C4-2B (cell line): Measurements from ENCODE around the gene RHEBL1.

ENCODE experiments used
- H3K27ac ChIP-seq: fragments of 450-650 bp; 2 replicates; pipeline ENCODE4 v1.5.1; 2017
- ZFX ChIP-seq: fragments of 450-650 bp; IDR thresholded peaks from 2 replicates; pipeline ENCODE4 v1.6.1; 2017
- TF ChIP-seq, protein P1 (sequence below): fragments of 450-650 bp; conservative IDR thresholded peaks from 2 replicates; pipeline ENCODE4 v1.5.1; 2017; ENCODE audit warnings: mild to moderate bottlenecking

The RHEBL1 gene

DNA sequence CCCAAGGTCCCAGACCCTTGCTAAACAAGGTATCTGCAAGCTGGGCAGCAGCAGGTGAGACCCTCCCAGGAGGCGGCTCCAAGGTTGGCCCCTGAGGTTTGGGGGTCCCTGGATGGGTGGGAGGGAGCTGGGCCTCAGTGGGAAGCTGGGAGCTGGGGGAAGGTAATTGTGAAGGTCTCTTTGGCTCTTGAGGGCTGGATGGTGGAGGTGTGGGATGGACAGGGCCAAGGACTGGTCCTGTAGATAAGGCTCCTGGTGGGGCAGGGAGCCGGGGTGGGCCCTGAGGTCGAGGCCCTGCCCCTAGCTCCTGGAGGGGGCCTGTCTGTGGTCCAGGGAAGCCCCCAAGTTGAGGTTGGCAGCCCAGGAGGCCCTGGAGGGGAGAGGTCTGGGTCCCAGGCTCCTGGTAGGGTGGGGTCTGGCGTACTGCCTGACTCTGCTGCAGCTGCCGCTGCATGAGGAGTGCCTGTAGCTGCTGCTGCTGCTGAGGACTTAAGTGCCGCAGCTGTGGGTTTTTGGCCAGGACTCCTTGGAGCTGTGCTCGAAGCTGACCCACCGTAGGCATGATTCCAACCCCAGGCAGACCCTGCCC lies 38.1 kb downstream of the RHEBL1 start:
- no peak overlapping the region for H3K27ac ChIP-seq
- TF ChIP-seq ZFX = no peak
- TF ChIP-seq, protein P1, sequence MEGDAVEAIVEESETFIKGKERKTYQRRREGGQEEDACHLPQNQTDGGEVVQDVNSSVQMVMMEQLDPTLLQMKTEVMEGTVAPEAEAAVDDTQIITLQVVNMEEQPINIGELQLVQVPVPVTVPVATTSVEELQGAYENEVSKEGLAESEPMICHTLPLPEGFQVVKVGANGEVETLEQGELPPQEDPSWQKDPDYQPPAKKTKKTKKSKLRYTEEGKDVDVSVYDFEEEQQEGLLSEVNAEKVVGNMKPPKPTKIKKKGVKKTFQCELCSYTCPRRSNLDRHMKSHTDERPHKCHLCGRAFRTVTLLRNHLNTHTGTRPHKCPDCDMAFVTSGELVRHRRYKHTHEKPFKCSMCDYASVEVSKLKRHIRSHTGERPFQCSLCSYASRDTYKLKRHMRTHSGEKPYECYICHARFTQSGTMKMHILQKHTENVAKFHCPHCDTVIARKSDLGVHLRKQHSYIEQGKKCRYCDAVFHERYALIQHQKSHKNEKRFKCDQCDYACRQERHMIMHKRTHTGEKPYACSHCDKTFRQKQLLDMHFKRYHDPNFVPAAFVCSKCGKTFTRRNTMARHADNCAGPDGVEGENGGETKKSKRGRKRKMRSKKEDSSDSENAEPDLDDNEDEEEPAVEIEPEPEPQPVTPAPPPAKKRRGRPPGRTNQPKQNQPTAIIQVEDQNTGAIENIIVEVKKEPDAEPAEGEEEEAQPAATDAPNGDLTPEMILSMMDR = no peak

DNA sequence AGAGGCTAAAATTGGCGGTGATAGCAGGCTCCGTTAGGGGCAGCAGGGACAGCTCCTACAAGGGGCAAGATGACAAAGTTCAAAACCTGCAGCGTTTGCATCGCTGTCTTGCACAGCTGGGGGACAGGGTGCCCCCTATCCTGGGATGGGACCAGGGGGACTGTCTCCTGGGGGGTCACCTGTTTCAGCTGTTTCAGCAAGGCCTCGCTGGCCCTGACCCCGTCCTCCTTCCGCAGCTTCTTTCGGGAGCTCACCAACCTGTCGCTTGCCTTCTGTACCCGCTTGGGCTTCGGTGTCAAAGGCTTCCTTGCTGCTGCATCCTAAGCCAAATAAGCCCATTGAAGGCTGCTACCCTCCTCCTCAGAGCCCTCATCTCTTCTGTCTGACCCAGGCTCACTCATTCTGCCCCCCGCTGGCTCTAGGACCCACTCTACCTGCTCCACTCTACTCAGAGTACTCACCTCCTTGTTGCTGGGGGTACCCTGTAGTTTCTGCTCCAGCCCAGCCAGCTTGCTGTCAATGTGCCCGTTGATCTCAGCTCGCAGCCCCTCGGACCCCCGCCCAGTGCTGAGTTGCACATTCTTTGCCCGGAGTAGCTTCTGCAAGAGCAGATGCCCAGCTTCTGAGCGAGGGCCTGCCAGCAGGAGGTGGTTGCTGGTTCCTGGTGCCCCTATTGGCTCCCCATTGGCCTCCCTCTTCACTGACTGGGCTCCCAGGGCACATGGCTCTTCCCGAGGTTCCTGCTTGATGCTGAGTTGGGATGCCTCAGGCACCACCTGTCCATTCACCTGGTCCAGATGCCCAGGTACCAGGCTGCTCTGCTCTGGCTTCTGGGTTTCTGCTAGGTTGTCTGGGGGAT lies 38.8 kb downstream of the RHEBL1 start:
- no peak for TF ChIP-seq ZFX
- TF ChIP-seq, protein P1 = no peak
- no peak overlapping the region for H3K27ac ChIP-seq

DNA sequence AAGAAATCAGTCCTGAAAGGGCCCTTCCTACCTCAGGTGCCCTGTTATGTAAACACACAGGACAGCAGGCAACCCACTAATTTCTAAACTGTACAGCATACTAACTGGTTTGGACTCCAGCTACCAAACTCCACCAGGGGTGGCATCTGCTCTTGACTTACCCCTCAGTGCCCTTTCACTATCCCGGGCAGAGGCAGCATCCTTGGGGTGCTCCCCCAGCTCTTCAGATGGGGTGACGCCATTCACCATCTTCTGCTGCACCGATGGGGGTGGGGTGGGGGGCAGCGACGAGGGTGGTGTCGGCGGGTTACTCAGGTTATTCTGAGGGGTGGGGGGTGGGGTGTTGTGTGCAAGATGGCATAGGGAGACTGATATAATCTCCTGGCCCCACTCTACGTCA lies 39.7 kb downstream of the RHEBL1 start:
- TF ChIP-seq, protein P1 = no peak
- no peak for TF ChIP-seq ZFX
- no peak overlapping the region for H3K27ac ChIP-seq

- TF ChIP-seq ZFX = no peak
- H3K27ac ChIP-seq = no peak overlapping the region
These were observed 41.0 kb downstream of the RHEBL1 start for GRCh38 chr12:49028666-49029275.

- TF ChIP-seq, protein P1 = no peak
- no peak for TF ChIP-seq ZFX
- no peak overlapping the region for H3K27ac ChIP-seq
These were observed 41.8 kb downstream of the RHEBL1 start for GRCh38 chr12:49027846-49028555.

- TF ChIP-seq, protein P1 = no peak
- TF ChIP-seq ZFX = no peak
- no peak overlapping the region for H3K27ac ChIP-seq
These were observed 42.9 kb downstream of the RHEBL1 start for GRCh38 chr12:49026678-49027480.

DNA sequence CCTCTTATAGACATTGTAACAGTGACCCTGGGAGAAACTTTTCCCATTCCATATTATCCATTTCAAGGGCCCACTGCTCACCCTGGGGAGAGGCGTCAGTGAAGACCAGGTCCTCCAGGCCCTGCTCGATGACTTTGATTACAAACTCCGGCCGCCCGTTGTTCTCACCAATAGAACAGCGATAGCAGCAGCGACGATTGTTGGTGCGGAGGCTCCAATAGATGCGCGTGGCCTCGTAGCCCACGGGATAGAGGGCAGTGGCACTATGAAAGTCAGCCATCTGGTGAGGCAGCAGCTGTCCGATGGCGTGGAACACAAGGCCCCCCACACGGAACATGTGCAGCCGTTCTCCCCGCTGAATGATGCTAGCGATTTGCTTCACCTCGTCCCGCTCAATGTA lies 43.7 kb downstream of the RHEBL1 start:
- H3K27ac ChIP-seq = no peak overlapping the region
- TF ChIP-seq, protein P1 = no peak
- TF ChIP-seq ZFX = no peak
